ENCODE data around the gene ITGA5.

ITGA5 gene

GRCh38 chr12:54423816-54424150, 4.7 kb upstream of the ITGA5 start:
- Mint-ChIP-seq H3K27me3 (no peaks in the 10 kb centered on the region), H3K4me1 (peaks cover 35% of the 10 kb centered on the region), H3K4me3 (no peak overlapping the region), H3K36me3 (ENCODE audit: low read depth) (no peaks in the 10 kb centered on the region), H3K27ac (no peak overlapping the region), H3K9me3 (no peaks in the 10 kb centered on the region)
- ATAC-seq (no peak), DNase-seq (no peak)

- no peaks in the 10 kb centered on the region for H3K9me3 Mint-ChIP-seq
- no peak overlapping the region for H3K27ac Mint-ChIP-seq
- DNase-seq (no peak), ATAC-seq (no peak)
- no peaks in the 10 kb centered on the region for H3K27me3 Mint-ChIP-seq
- no peak overlapping the region for H3K4me3 Mint-ChIP-seq
- H3K4me1 Mint-ChIP-seq: peaks cover 39% of the 10 kb centered on the region
- H3K36me3 Mint-ChIP-seq (ENCODE audit: low read depth): no peaks in the 10 kb centered on the region
These were observed 2.8 kb upstream of the ITGA5 start for GRCh38 chr12:54421879-54422250.

GRCh38 chr12:54421175-54421878, 2.3 kb upstream of the ITGA5 start:
- H3K4me1 Mint-ChIP-seq: peaks cover 44% of the 10 kb centered on the region
- H3K36me3 Mint-ChIP-seq (ENCODE audit: low read depth): no peaks in the 10 kb centered on the region
- no peak for DNase-seq
- no peak overlapping the region for H3K27ac Mint-ChIP-seq
- H3K27me3 Mint-ChIP-seq: no peaks in the 10 kb centered on the region
- no peak overlapping the region for H3K4me3 Mint-ChIP-seq
- H3K9me3 Mint-ChIP-seq: no peaks in the 10 kb centered on the region
- no peak for ATAC-seq

- H3K27me3 Mint-ChIP-seq: no peaks in the 10 kb centered on the region
- H3K4me3 Mint-ChIP-seq: no peak overlapping the region
- no peak overlapping the region for H3K27ac Mint-ChIP-seq
- no peaks in the 10 kb centered on the region for H3K9me3 Mint-ChIP-seq
- no peaks in the 10 kb centered on the region for H3K36me3 Mint-ChIP-seq (ENCODE audit: low read depth)
- no peak for ATAC-seq
- no peak for DNase-seq
- peaks cover 48% of the 10 kb centered on the region for H3K4me1 Mint-ChIP-seq
These were observed 1.7 kb upstream of the ITGA5 start for GRCh38 chr12:54420766-54421144.

GRCh38 chr12:54418441-54419087, 502 bp downstream of the ITGA5 start:
- no peaks in the 10 kb centered on the region for H3K36me3 Mint-ChIP-seq (ENCODE audit: low read depth)
- H3K27ac Mint-ChIP-seq: peak overlapping the region; percentile 79
- no peaks in the 10 kb centered on the region for H3K27me3 Mint-ChIP-seq
- peak overlapping the region; percentile 86 for H3K4me3 Mint-ChIP-seq
- H3K9me3 Mint-ChIP-seq: no peaks in the 10 kb centered on the region
- no peak for DNase-seq
- H3K4me1 Mint-ChIP-seq: peaks cover 65% of the 10 kb centered on the region
- ATAC-seq: peak; percentile 12

GRCh38 chr12:54417712-54418440, 1.2 kb downstream of the ITGA5 start:
- Mint-ChIP-seq H3K27ac (peak overlapping the region; percentile 79), H3K4me1 (peaks cover 67% of the 10 kb centered on the region), H3K36me3 (ENCODE audit: low read depth) (peaks cover under 1% of the 10 kb centered on the region), H3K4me3 (peak overlapping the region; percentile 86), H3K27me3 (no peaks in the 10 kb centered on the region), H3K9me3 (no peaks in the 10 kb centered on the region)
- DNase-seq: no peak
- no peak for ATAC-seq

GRCh38 chr12:54416687-54417603, 2.1 kb downstream of the ITGA5 start:
- Mint-ChIP-seq H3K4me1 (peaks cover 75% of the 10 kb centered on the region), H3K36me3 (ENCODE audit: low read depth) (peaks cover 3% of the 10 kb centered on the region), H3K27me3 (no peaks in the 10 kb centered on the region), H3K9me3 (no peaks in the 10 kb centered on the region), H3K4me3 (peak overlapping the region; percentile 86), H3K27ac (peak overlapping the region; percentile 79)
- ATAC-seq: no peak
- DNase-seq: no peak

GRCh38 chr12:54415221-54415929, 3.7 kb downstream of the ITGA5 start:
- Mint-ChIP-seq H3K36me3 (ENCODE audit: low read depth) (peaks cover 8% of the 10 kb centered on the region), H3K9me3 (no peaks in the 10 kb centered on the region), H3K27ac (peak overlapping the region; percentile 36), H3K4me1 (peaks cover 78% of the 10 kb centered on the region), H3K27me3 (no peaks in the 10 kb centered on the region), H3K4me3 (no peak overlapping the region)
- ATAC-seq (no peak), DNase-seq (no peak)

GRCh38 chr12:54413284-54414190, 5.5 kb downstream of the ITGA5 start:
- Mint-ChIP-seq H3K27ac (peak overlapping the region; percentile 81), H3K4me1 (peaks cover 69% of the 10 kb centered on the region), H3K27me3 (no peaks in the 10 kb centered on the region), H3K9me3 (no peaks in the 10 kb centered on the region), H3K4me3 (peak overlapping the region; percentile 60), H3K36me3 (ENCODE audit: low read depth) (peaks cover 11% of the 10 kb centered on the region)
- DNase-seq (peak; percentile 73), ATAC-seq (peak; percentile 71)

- H3K27ac Mint-ChIP-seq: peak overlapping the region; percentile 81
- no peaks in the 10 kb centered on the region for H3K9me3 Mint-ChIP-seq
- H3K36me3 Mint-ChIP-seq (ENCODE audit: low read depth): peaks cover 11% of the 10 kb centered on the region
- H3K27me3 Mint-ChIP-seq: no peaks in the 10 kb centered on the region
- ATAC-seq (no peak), DNase-seq (no peak)
- H3K4me1 Mint-ChIP-seq: peaks cover 66% of the 10 kb centered on the region
- peak overlapping the region; percentile 60 for H3K4me3 Mint-ChIP-seq
These were observed 6.3 kb downstream of the ITGA5 start for GRCh38 chr12:54412786-54413185.

- ATAC-seq (no peak), DNase-seq (no peak)
- peak overlapping the region; percentile 81 for H3K27ac Mint-ChIP-seq
- peaks cover 11% of the 10 kb centered on the region for H3K36me3 Mint-ChIP-seq (ENCODE audit: low read depth)
- H3K4me3 Mint-ChIP-seq: peak overlapping the region; percentile 60
- H3K27me3 Mint-ChIP-seq: no peaks in the 10 kb centered on the region
- H3K9me3 Mint-ChIP-seq: no peaks in the 10 kb centered on the region
- peaks cover 62% of the 10 kb centered on the region for H3K4me1 Mint-ChIP-seq
These were observed 6.7 kb downstream of the ITGA5 start for GRCh38 chr12:54412348-54412747.

GRCh38 chr12:54411391-54412241, 7.5 kb downstream of the ITGA5 start:
- peak; percentile 67 for DNase-seq

More at GRCh38 chr12:54411391-54412241, 7.5 kb downstream of the ITGA5 start:
- peaks cover 56% of the 10 kb centered on the region for H3K4me1 Mint-ChIP-seq
- H3K27ac Mint-ChIP-seq: peak overlapping the region; percentile 81
- H3K4me3 Mint-ChIP-seq: peak overlapping the region; percentile 10
- no peaks in the 10 kb centered on the region for H3K27me3 Mint-ChIP-seq
- H3K9me3 Mint-ChIP-seq: no peaks in the 10 kb centered on the region
- ATAC-seq: peak; percentile 76
- peaks cover 17% of the 10 kb centered on the region for H3K36me3 Mint-ChIP-seq (ENCODE audit: low read depth)
